OCI-LY7 (cell line): ENCODE results near the gene LAMA2. TPM values are rescaled to one million over a fixed set of nuclear protein-coding genes. Genes with fewer than 3 reads are reported as not detected.

Source experiments
- BruUV-seq: library from RNA; stranded (reverse); fragments of 400-500 nt; replicated peaks from 2 replicates; lab custom pipeline; 2021; lab: Mats Ljungman, UMichigan
- CTCF ChIA-PET: fragments of 300-600 bp; sonication (Branson Sonifier 250); formaldehyde crosslinking; loops from one replicate; lab custom pipeline; 2022; ENCODE audit warnings: antibody characterized with exemption; ENCODE audit not compliant: unreplicated experiment; lab: Charles Lee
- POLR2A ChIA-PET: fragments of 300-600 bp; sonication (Branson Sonifier 250); formaldehyde crosslinking; loops from one replicate; lab custom pipeline; 2022; ENCODE audit warnings: antibody characterized with exemption; lab: Charles Lee
- DNase-seq: peaks from one replicate; pipeline ENCODE4 v3.0.0-alpha.2; 2015; ENCODE audit warnings: low spot score
- H2AFZ ChIP-seq: fragments of 200-600 bp; sonication (generic), shearing (Covaris generic); 2 replicates; pipeline ENCODE4 v1.6.1; 2014; ENCODE audit warnings: mild to moderate bottlenecking, antibody characterized with exemption, low read length, moderate library complexity
- H3K27ac ChIP-seq: fragments of 200-600 bp; sonication (generic); 2 replicates; pipeline ENCODE4 v1.5.1; 2014; ENCODE audit warnings: mixed run types, low read depth, mild to moderate bottlenecking, moderate library complexity, low read length, inconsistent platforms; ENCODE audit not compliant: poor library complexity, severe bottlenecking
- H3K36me3 ChIP-seq: fragments of 200-600 bp; sonication (generic); 2 replicates; pipeline ENCODE4 v1.6.1; 2014; ENCODE audit warnings: mild to moderate bottlenecking, antibody characterized with exemption, low read length, moderate library complexity, mixed read lengths; ENCODE audit not compliant: insufficient read depth
- H3K4me1 ChIP-seq: fragments of 200-600 bp; sonication (generic); 2 replicates; pipeline ENCODE4 v1.5.1; 2014; ENCODE audit warnings: mild to moderate bottlenecking, low read length; ENCODE audit not compliant: insufficient read depth, poor library complexity, severe bottlenecking
- H3K4me2 ChIP-seq: fragments of 200-600 bp; sonication (generic); 2 replicates; pipeline ENCODE4 v1.6.1; 2014; ENCODE audit warnings: mild to moderate bottlenecking, low read length
- H3K4me3 ChIP-seq: fragments of 200-600 bp; sonication (generic); 2 replicates; pipeline ENCODE4 v1.5.1; 2014; ENCODE audit warnings: mild to moderate bottlenecking, low read depth, low read length; ENCODE audit not compliant: poor library complexity, severe bottlenecking
- H3K79me2 ChIP-seq: fragments of 200-600 bp; sonication (generic); 2 replicates; pipeline ENCODE4 v1.6.1; 2016; ENCODE audit warnings: low read depth, mild to moderate bottlenecking, low read length, moderate library complexity, mixed read lengths; ENCODE audit not compliant: insufficient read depth
- H3K9me2 ChIP-seq: fragments of 200-600 bp; sonication (generic); 2 replicates; pipeline ENCODE4 v1.6.1; 2016; ENCODE audit warnings: mild to moderate bottlenecking, low read length, mixed read lengths; ENCODE audit not compliant: insufficient read depth
- H3K9me3 ChIP-seq: fragments of 200-600 bp; sonication (generic); 2 replicates; pipeline ENCODE4 v1.6.1; 2014; ENCODE audit warnings: mild to moderate bottlenecking, mixed run types, low read length, mixed read lengths
- H4K20me1 ChIP-seq: fragments of 200-600 bp; sonication (generic); 2 replicates; pipeline ENCODE4 v1.6.1; 2014; ENCODE audit warnings: mild to moderate bottlenecking, antibody characterized with exemption, low read length, moderate library complexity, mixed read lengths; ENCODE audit not compliant: insufficient read depth
- EZH2phosphoT487 ChIP-seq: fragments of 200-600 bp; sonication (generic); IDR thresholded peaks from 2 replicates; pipeline ENCODE4 v1.6.1; 2018; ENCODE audit warnings: low read depth, borderline replicate concordance, mild to moderate bottlenecking, mixed run types, antibody characterized with exemption, low read length, moderate library complexity, mixed read lengths
- intact Hi-C: fragments of 100-400 bp; cut with micrococcal nuclease; formaldehyde crosslinking; loops from one replicate; pipeline ENCODE4 v1.10.0; 2022; ENCODE audit not compliant: unreplicated experiment
- total RNA-seq, 2 experiments: library from RNA; depleted of rRNA in 1 of 2; stranded (reverse); fragments of >200 nt in 1 of 2; shearing (Covaris generic) in 1 of 2; gene quantifications; 2 replicates each; pipeline ENCODE4 v1.2.3, GENCODE V29; 2014 to 2022
- TF ChIP-seq, protein P1 (sequence below): fragments of 200-600 bp; sonication (generic); conservative IDR thresholded peaks from 2 replicates; pipeline ENCODE4 v1.5.1; 2014; ENCODE audit warnings: mild to moderate bottlenecking, antibody characterized with exemption, low read length, moderate library complexity, mixed read lengths

The LAMA2 gene
- total RNA-seq, 2 experiments from 2014 or later = not detected

- Histone ChIP-seq H3K4me3 (no peak overlapping the region), H3K79me2 (no peaks in the 10 kb centered on the region), H3K9me3 (no peaks in the 10 kb centered on the region), H2AFZ (peak overlapping the region; percentile 31; the same call in 1 of the 2 replicates), H3K4me1 (no peaks in the 10 kb centered on the region), H4K20me1 (no peaks in the 10 kb centered on the region), H3K27ac (no peak overlapping the region), H3K36me3 (no peaks in the 10 kb centered on the region), H3K9me2 (no peaks in the 10 kb centered on the region), H3K4me2 (peak overlapping the region; percentile 34; the same call in 1 of the 2 replicates)
- intact Hi-C loops = loop anchor here (5.0 kb wide), 2 partner anchors 79 to 99 kb away; no protein-coding TSS in a partner anchor
- CTCF ChIA-PET = no interaction called here
- DNase-seq = no peak
- BruUV-seq = no TSS peak
- TF ChIP-seq, protein P1, sequence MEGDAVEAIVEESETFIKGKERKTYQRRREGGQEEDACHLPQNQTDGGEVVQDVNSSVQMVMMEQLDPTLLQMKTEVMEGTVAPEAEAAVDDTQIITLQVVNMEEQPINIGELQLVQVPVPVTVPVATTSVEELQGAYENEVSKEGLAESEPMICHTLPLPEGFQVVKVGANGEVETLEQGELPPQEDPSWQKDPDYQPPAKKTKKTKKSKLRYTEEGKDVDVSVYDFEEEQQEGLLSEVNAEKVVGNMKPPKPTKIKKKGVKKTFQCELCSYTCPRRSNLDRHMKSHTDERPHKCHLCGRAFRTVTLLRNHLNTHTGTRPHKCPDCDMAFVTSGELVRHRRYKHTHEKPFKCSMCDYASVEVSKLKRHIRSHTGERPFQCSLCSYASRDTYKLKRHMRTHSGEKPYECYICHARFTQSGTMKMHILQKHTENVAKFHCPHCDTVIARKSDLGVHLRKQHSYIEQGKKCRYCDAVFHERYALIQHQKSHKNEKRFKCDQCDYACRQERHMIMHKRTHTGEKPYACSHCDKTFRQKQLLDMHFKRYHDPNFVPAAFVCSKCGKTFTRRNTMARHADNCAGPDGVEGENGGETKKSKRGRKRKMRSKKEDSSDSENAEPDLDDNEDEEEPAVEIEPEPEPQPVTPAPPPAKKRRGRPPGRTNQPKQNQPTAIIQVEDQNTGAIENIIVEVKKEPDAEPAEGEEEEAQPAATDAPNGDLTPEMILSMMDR = no peak
- TF ChIP-seq EZH2phosphoT487 = no peak
- POLR2A ChIA-PET = no interaction called here
Measured at GRCh38 chr6:129498541-129498940, 615.6 kb downstream of the LAMA2 start.

- H4K20me1 ChIP-seq = no peaks in the 10 kb centered on the region
- BruUV-seq = no TSS peak
- POLR2A ChIA-PET = interaction anchor here (0.7 to 0.9 kb wide), 2 partner anchors 331 to 440 kb away, joined by 3 to 5 read pairs; no protein-coding TSS in a partner anchor
Measured at GRCh38 chr6:129498950-129499842, 616.3 kb downstream of the LAMA2 start.

More at GRCh38 chr6:129498950-129499842, 616.3 kb downstream of the LAMA2 start:
- intact Hi-C loops = loop anchor here (1.0 to 5.0 kb wide), 5 partner anchors 78 to 522 kb away; no protein-coding TSS in a partner anchor
- Histone ChIP-seq H3K36me3 (no peaks in the 10 kb centered on the region), H3K9me2 (no peaks in the 10 kb centered on the region), H3K4me1 (no peaks in the 10 kb centered on the region), H3K4me3 (no peak overlapping the region), H3K4me2 (peak overlapping the region; percentile 34; the same call in 1 of the 2 replicates), H3K27ac (no peak overlapping the region), H3K9me3 (no peaks in the 10 kb centered on the region), H2AFZ (peak overlapping the region; percentile 31; the same call in 1 of the 2 replicates), H3K79me2 (no peaks in the 10 kb centered on the region)
- CTCF ChIA-PET = interaction anchor here (0.6 to 1.9 kb wide), 2 partner anchors 251 to 487 kb away, joined by 3 to 4 read pairs; no protein-coding TSS in a partner anchor
- no peak for TF ChIP-seq EZH2phosphoT487
- TF ChIP-seq, protein P1 = peak; percentile 90
- peak; percentile 52 for DNase-seq
